Astrocyte (in vitro differentiated cells and primary cell): Measurements from ENCODE around the gene RASGRF2. TPM values are rescaled to one million over a fixed set of nuclear protein-coding genes. Genes with fewer than 3 reads are reported as not detected.

Source experiments
- DNase-seq: peaks from one replicate; pipeline ENCODE4 v3.0.0-alpha.2; 2010; ENCODE audit warnings: low read depth
- FAIRE-seq: peaks from 2 replicates; lab custom pipeline; 2011; peaks lifted over from hg19 to GRCh38; lab: Jason Lieb, UNC
- H2AFZ ChIP-seq: 2 replicates; pipeline ENCODE4 v1.6.0; 2012; ENCODE audit warnings: low read depth, low read length, inconsistent platforms
- H3K27ac ChIP-seq: 2 replicates; pipeline ENCODE4 v1.5.1; 2011; ENCODE audit warnings: low read depth, low read length, inconsistent platforms
- H3K27me3 ChIP-seq: 2 replicates; pipeline ENCODE4 v1.6.0; 2011; ENCODE audit warnings: low read length, inconsistent platforms; ENCODE audit not compliant: insufficient read depth
- H3K36me3 ChIP-seq: 2 replicates; pipeline ENCODE4 v1.5.1; 2011; ENCODE audit warnings: low read length, inconsistent platforms; ENCODE audit not compliant: insufficient read depth
- H3K4me1 ChIP-seq: 2 replicates; pipeline ENCODE4 v1.5.1; 2011; ENCODE audit warnings: low read length, inconsistent platforms; ENCODE audit not compliant: insufficient read depth
- H3K4me2 ChIP-seq: 2 replicates; pipeline ENCODE4 v1.6.0; 2012; ENCODE audit warnings: low read length, inconsistent platforms
- H3K4me3 ChIP-seq: 2 replicates; pipeline ENCODE4 v1.5.1; 2011; ENCODE audit warnings: low read depth, mild to moderate bottlenecking, low read length, inconsistent platforms; ENCODE audit not compliant: insufficient read depth
- H3K79me2 ChIP-seq: 2 replicates; pipeline ENCODE4 v1.6.0; 2012; ENCODE audit warnings: mild to moderate bottlenecking, low read length, inconsistent platforms; ENCODE audit not compliant: insufficient read depth
- H3K9ac ChIP-seq: 2 replicates; pipeline ENCODE4 v1.6.0; 2012; ENCODE audit warnings: mild to moderate bottlenecking, low read length, inconsistent platforms
- H3K9me3 ChIP-seq: 2 replicates; pipeline ENCODE4 v1.5.1; 2012; ENCODE audit warnings: low read depth, mild to moderate bottlenecking, low read length, inconsistent platforms; ENCODE audit not compliant: insufficient read depth
- H4K20me1 ChIP-seq: 2 replicates; pipeline ENCODE4 v1.6.0; 2012; ENCODE audit warnings: low read length, inconsistent platforms; ENCODE audit not compliant: insufficient read depth
- H3K27ac Mint-ChIP-seq: one replicate; pipeline ENCODE4 v1.8.0; 2021; ENCODE audit warnings: mild to moderate bottlenecking, mixed read lengths; ENCODE audit not compliant: unreplicated experiment
- H3K27me3 Mint-ChIP-seq: one replicate; pipeline ENCODE4 v1.8.0; 2021; ENCODE audit warnings: low read depth, mixed read lengths; ENCODE audit not compliant: unreplicated experiment
- H3K36me3 Mint-ChIP-seq: one replicate; pipeline ENCODE4 v1.8.0; 2021; ENCODE audit warnings: low read depth, mixed read lengths; ENCODE audit not compliant: unreplicated experiment
- H3K4me1 Mint-ChIP-seq: one replicate; pipeline ENCODE4 v1.8.0; 2021; ENCODE audit warnings: low read depth, mixed read lengths; ENCODE audit not compliant: unreplicated experiment
- H3K4me3 Mint-ChIP-seq: one replicate; pipeline ENCODE4 v1.8.0; 2021; ENCODE audit warnings: mild to moderate bottlenecking, moderate library complexity, mixed read lengths; ENCODE audit not compliant: unreplicated experiment
- H3K9me3 Mint-ChIP-seq: one replicate; pipeline ENCODE4 v1.8.0; 2021; ENCODE audit warnings: mild to moderate bottlenecking, mixed read lengths; ENCODE audit not compliant: unreplicated experiment
- EZH2 ChIP-seq: IDR thresholded peaks from 2 replicates; pipeline ENCODE4 v1.6.1; 2012; ENCODE audit warnings: mild to moderate bottlenecking, low read length, inconsistent platforms; ENCODE audit not compliant: insufficient read depth
- total RNA-seq: library from RNA; stranded (reverse); gene quantifications from 2 replicates; pipeline ENCODE4 v1.2.1, GENCODE V29; 2021
- TF ChIP-seq, protein P1 (sequence below): IDR thresholded peaks from 2 replicates; pipeline ENCODE4 v1.5.1; 2011; ENCODE audit warnings: low read depth, mild to moderate bottlenecking, inconsistent platforms, low read length, moderate library complexity; ENCODE audit not compliant: insufficient read depth

The RASGRF2 gene
- total RNA-seq, 1 donor from 2014 or later: 8.0 TPM

GRCh38 chr5:81125959-81126358 lies 165.8 kb downstream of the RASGRF2 start:
- no peak overlapping the region for H3K4me2 ChIP-seq
- no peaks in the 10 kb centered on the region for H4K20me1 ChIP-seq
- H3K4me1 ChIP-seq: no peaks in the 10 kb centered on the region
- Mint-ChIP-seq H3K4me3 (no peak overlapping the region), H3K4me1 (peaks cover 9% of the 10 kb centered on the region), H3K27me3 (peaks cover 5% of the 10 kb centered on the region), H3K36me3 (peaks cover under 1% of the 10 kb centered on the region), H3K9me3 (no peaks in the 10 kb centered on the region), H3K27ac (no peak overlapping the region)
- H3K27me3 ChIP-seq: no peaks in the 10 kb centered on the region
- no peak overlapping the region for H2AFZ ChIP-seq
- H3K9ac ChIP-seq: no peak overlapping the region
- TF ChIP-seq, protein P1, sequence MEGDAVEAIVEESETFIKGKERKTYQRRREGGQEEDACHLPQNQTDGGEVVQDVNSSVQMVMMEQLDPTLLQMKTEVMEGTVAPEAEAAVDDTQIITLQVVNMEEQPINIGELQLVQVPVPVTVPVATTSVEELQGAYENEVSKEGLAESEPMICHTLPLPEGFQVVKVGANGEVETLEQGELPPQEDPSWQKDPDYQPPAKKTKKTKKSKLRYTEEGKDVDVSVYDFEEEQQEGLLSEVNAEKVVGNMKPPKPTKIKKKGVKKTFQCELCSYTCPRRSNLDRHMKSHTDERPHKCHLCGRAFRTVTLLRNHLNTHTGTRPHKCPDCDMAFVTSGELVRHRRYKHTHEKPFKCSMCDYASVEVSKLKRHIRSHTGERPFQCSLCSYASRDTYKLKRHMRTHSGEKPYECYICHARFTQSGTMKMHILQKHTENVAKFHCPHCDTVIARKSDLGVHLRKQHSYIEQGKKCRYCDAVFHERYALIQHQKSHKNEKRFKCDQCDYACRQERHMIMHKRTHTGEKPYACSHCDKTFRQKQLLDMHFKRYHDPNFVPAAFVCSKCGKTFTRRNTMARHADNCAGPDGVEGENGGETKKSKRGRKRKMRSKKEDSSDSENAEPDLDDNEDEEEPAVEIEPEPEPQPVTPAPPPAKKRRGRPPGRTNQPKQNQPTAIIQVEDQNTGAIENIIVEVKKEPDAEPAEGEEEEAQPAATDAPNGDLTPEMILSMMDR: no peak
- TF ChIP-seq EZH2: no peak
- no peaks in the 10 kb centered on the region for H3K36me3 ChIP-seq
- no peaks in the 10 kb centered on the region for H3K9me3 ChIP-seq
- no peak overlapping the region for H3K4me3 ChIP-seq
- no peak overlapping the region for H3K27ac ChIP-seq
- DNase-seq (no peak), FAIRE-seq (no peak)
- no peaks in the 10 kb centered on the region for H3K79me2 ChIP-seq

- no peak for DNase-seq
- no peak overlapping the region for H3K27ac Mint-ChIP-seq
- Histone ChIP-seq H3K79me2 (no peaks in the 10 kb centered on the region), H3K9ac (no peak overlapping the region), H3K27me3 (no peaks in the 10 kb centered on the region), H3K4me3 (no peak overlapping the region), H3K4me2 (no peak overlapping the region), H3K9me3 (no peaks in the 10 kb centered on the region), H4K20me1 (no peaks in the 10 kb centered on the region), H2AFZ (no peak overlapping the region), H3K4me1 (no peaks in the 10 kb centered on the region), H3K36me3 (no peaks in the 10 kb centered on the region), H3K27ac (no peak overlapping the region)
- no peaks in the 10 kb centered on the region for H3K4me1 Mint-ChIP-seq
- FAIRE-seq: no peak
- no peak for TF ChIP-seq EZH2
- TF ChIP-seq, protein P1: no peak
- H3K36me3 Mint-ChIP-seq: no peaks in the 10 kb centered on the region
- H3K27me3 Mint-ChIP-seq: peaks cover 5% of the 10 kb centered on the region
- no peaks in the 10 kb centered on the region for H3K9me3 Mint-ChIP-seq
- no peak overlapping the region for H3K4me3 Mint-ChIP-seq
Observed at GRCh38 chr5:81128416-81128815, 168.3 kb downstream of the RASGRF2 start.

GRCh38 chr5:81132381-81132780 lies 172.2 kb downstream of the RASGRF2 start:
- Histone ChIP-seq H3K9me3 (no peaks in the 10 kb centered on the region), H3K9ac (no peak overlapping the region), H3K4me3 (no peak overlapping the region), H3K4me2 (no peak overlapping the region), H3K79me2 (no peaks in the 10 kb centered on the region), H3K36me3 (no peaks in the 10 kb centered on the region), H3K4me1 (no peaks in the 10 kb centered on the region), H3K27ac (no peak overlapping the region), H4K20me1 (no peaks in the 10 kb centered on the region), H2AFZ (no peak overlapping the region), H3K27me3 (no peaks in the 10 kb centered on the region)
- Mint-ChIP-seq H3K9me3 (peaks cover 3% of the 10 kb centered on the region), H3K27me3 (peaks cover 5% of the 10 kb centered on the region), H3K4me1 (no peaks in the 10 kb centered on the region), H3K4me3 (no peak overlapping the region), H3K27ac (no peak overlapping the region), H3K36me3 (peaks cover 2% of the 10 kb centered on the region)
- no peak for TF ChIP-seq EZH2
- TF ChIP-seq, protein P1: no peak
- FAIRE-seq (no peak), DNase-seq (no peak)
